Smooth muscle cell (in vitro differentiated cells): ENCODE results near the gene SLC2A6. TPM values are rescaled to one million over a fixed set of nuclear protein-coding genes. Genes with fewer than 3 reads are reported as not detected.

Experiments
- DNase-seq: peaks from one replicate; lab custom pipeline; 2025; ENCODE audit not compliant: unreplicated experiment; lab: John Stamatoyannopoulos, UW
- H2AFZ ChIP-seq: fragments of 200-600 bp; sonication (generic); 2 replicates; pipeline ENCODE4 v1.6.0; 2016; ENCODE audit warnings: antibody characterized with exemption, low read depth, mild to moderate bottlenecking
- H3F3A ChIP-seq: fragments of 200-600 bp; sonication (generic); 2 replicates; pipeline ENCODE4 v1.6.0; 2017; ENCODE audit warnings: antibody characterized with exemption, low read depth
- H3K27ac ChIP-seq: fragments of 200-600 bp; sonication (generic); 2 replicates; pipeline ENCODE4 v1.5.1; 2016; ENCODE audit warnings: low read depth, mild to moderate bottlenecking
- H3K27me3 ChIP-seq: fragments of 200-600 bp; sonication (generic); 2 replicates; pipeline ENCODE4 v1.6.1; 2016; ENCODE audit warnings: low read depth, mild to moderate bottlenecking
- H3K36me3 ChIP-seq: fragments of 200-600 bp; sonication (generic); 2 replicates; pipeline ENCODE4 v1.5.1; 2016; ENCODE audit warnings: low read depth
- H3K4me1 ChIP-seq: fragments of 200-600 bp; sonication (generic); 2 replicates; pipeline ENCODE4 v1.5.1; 2016; ENCODE audit warnings: low read depth
- H3K4me2 ChIP-seq: fragments of 200-600 bp; sonication (generic); 2 replicates; pipeline ENCODE4 v1.6.0; 2016; ENCODE audit warnings: mild to moderate bottlenecking
- H3K4me3 ChIP-seq: fragments of 200-600 bp; sonication (generic); 2 replicates; pipeline ENCODE4 v1.5.1; 2016; ENCODE audit warnings: mild to moderate bottlenecking
- H3K79me2 ChIP-seq: fragments of 200-600 bp; sonication (generic); 2 replicates; pipeline ENCODE4 v1.6.0; 2016; ENCODE audit warnings: low read depth, mild to moderate bottlenecking
- H3K9ac ChIP-seq: fragments of 200-600 bp; sonication (generic); 2 replicates; pipeline ENCODE4 v1.6.0; 2016; ENCODE audit warnings: low read depth
- H3K9me3 ChIP-seq: fragments of 200-600 bp; sonication (generic); replicated peaks from 2 replicates; pipeline ENCODE4 v1.5.1; 2016; ENCODE audit warnings: low read depth
- H4K20me1 ChIP-seq: fragments of 200-600 bp; sonication (generic); 2 replicates; pipeline ENCODE4 v1.6.0; 2016; ENCODE audit warnings: low read depth
- WGBS: methylation state at CpG from one replicate; pipeline ENCODE4 v1.1.7; 2016; ENCODE audit warnings: low lambda C conversion rate; 5-methylcytosine and 5-hydroxymethylcytosine counted together
- polyA plus RNA-seq: library from polyadenylated mRNA; unstranded; fragments of >200 nt; fragmentation: Nextera tagmentation; extraction: Ambion mirVana; gene quantifications from 2 replicates; pipeline ENCODE4 v1.2.1, GENCODE V29; 2016
- total RNA-seq: library from RNA; depleted of rRNA; stranded (reverse); fragments of >200 nt; gene quantifications from 2 replicates; pipeline ENCODE4 v1.2.3, GENCODE V29; 2014
- TF ChIP-seq, protein P1 (sequence below): fragments of 200-600 bp; sonication (generic); IDR thresholded peaks from 2 replicates; pipeline ENCODE4 v1.5.1; 2017; ENCODE audit warnings: borderline replicate concordance, mild to moderate bottlenecking, antibody characterized with exemption; ENCODE audit not compliant: insufficient read depth, poor library complexity, severe bottlenecking

SLC2A6 gene
- total and polyA plus RNA-seq, 2 experiments from 2014 or later = 13.8 to 21.0 TPM

GRCh38 chr9:133507246-133507965 is 28.5 kb upstream of the SLC2A6 start:
- WGBS = 95% methylated on average over 23 of the region's 24 CpGs
- Histone ChIP-seq H3K27ac (no peak overlapping the region), H3F3A (peaks cover 5% of the 10 kb centered on the region)

DNA sequence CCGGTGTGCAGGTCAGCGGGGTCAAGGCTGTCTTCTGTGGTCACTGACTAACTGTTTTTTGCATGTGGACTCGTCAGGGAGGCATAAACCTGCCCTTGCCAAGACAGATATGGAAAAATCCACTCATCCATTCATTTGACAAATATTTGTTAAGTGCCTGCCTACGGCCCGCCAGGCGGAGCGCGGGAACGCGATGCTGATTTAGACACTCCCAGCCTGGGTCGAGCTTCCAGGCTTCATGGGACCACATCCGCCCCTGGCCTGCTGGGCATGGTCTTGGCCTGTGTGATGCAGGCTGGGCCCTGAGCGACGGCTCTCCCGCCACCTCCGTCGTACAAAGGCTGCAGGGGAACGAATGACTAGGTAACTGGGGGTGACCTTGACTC is 27.7 kb upstream of the SLC2A6 start:
- Histone ChIP-seq H3K9ac (no peak overlapping the region), H3K27me3 (no peaks in the 10 kb centered on the region), H3K9me3 (no peaks in the 10 kb centered on the region), H4K20me1 (no peaks in the 10 kb centered on the region), H3K4me2 (peak overlapping the region; percentile 7), H3K4me1 (peaks cover 12% of the 10 kb centered on the region), H3K27ac (no peak overlapping the region), H3K79me2 (no peaks in the 10 kb centered on the region), H3F3A (peaks cover 5% of the 10 kb centered on the region), H3K4me3 (no peak overlapping the region), H2AFZ (no peak overlapping the region), H3K36me3 (no peaks in the 10 kb centered on the region)
- DNase-seq = no peak
- TF ChIP-seq, protein P1, sequence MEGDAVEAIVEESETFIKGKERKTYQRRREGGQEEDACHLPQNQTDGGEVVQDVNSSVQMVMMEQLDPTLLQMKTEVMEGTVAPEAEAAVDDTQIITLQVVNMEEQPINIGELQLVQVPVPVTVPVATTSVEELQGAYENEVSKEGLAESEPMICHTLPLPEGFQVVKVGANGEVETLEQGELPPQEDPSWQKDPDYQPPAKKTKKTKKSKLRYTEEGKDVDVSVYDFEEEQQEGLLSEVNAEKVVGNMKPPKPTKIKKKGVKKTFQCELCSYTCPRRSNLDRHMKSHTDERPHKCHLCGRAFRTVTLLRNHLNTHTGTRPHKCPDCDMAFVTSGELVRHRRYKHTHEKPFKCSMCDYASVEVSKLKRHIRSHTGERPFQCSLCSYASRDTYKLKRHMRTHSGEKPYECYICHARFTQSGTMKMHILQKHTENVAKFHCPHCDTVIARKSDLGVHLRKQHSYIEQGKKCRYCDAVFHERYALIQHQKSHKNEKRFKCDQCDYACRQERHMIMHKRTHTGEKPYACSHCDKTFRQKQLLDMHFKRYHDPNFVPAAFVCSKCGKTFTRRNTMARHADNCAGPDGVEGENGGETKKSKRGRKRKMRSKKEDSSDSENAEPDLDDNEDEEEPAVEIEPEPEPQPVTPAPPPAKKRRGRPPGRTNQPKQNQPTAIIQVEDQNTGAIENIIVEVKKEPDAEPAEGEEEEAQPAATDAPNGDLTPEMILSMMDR = no peak
- WGBS = 48% methylated on average over 18 of the region's 18 CpGs

More at GRCh38 chr9:133507246-133507965, 28.5 kb upstream of the SLC2A6 start:
- Histone ChIP-seq H3K79me2 (no peaks in the 10 kb centered on the region), H2AFZ (no peak overlapping the region), H3K4me2 (no peak overlapping the region), H3K36me3 (no peaks in the 10 kb centered on the region), H3K4me3 (no peak overlapping the region), H3K9me3 (no peaks in the 10 kb centered on the region), H3K4me1 (peaks cover 12% of the 10 kb centered on the region), H3K9ac (no peak overlapping the region), H3K27me3 (no peaks in the 10 kb centered on the region), H4K20me1 (no peaks in the 10 kb centered on the region)
- TF ChIP-seq, protein P1 = no peak
- DNase-seq = no peak

- Histone ChIP-seq H4K20me1 (no peaks in the 10 kb centered on the region), H2AFZ (no peak overlapping the region), H3K4me3 (no peak overlapping the region), H3K27me3 (no peaks in the 10 kb centered on the region), H3K9me3 (no peaks in the 10 kb centered on the region), H3K27ac (peak overlapping the region; percentile 25), H3K4me2 (peak overlapping the region; percentile 7), H3K9ac (no peak overlapping the region), H3K79me2 (no peaks in the 10 kb centered on the region), H3F3A (peaks cover 5% of the 10 kb centered on the region), H3K4me1 (peaks cover 12% of the 10 kb centered on the region), H3K36me3 (no peaks in the 10 kb centered on the region)
- no peak for DNase-seq
- 41% methylated on average over 17 of the region's 23 CpGs for WGBS
- TF ChIP-seq, protein P1 = no peak
Observed at GRCh38 chr9:133505901-133506652, 27.2 kb upstream of the SLC2A6 start.
